ENCODE measurements around the gene TSFM.

GRCh38 chr12:57750561-57751431, 31.8 kb upstream of the TSFM start:
- no peak for TF ChIP-seq CTCF (IDR thresholded peaks at IDR 0.05)
- no peak for TF ChIP-seq POLR2AphosphoS5 (IDR thresholded peaks at IDR 0.05)

All from sigmoid colon (tissue), 4 donors.